Measurements from ENCODE around the gene FMR1NB.

The FMR1NB gene

GRCh38 chrX:147981038-147981752, at the start of gene FMR1NB:
Gene FMR1NB, plus strand, starts transcription at chrX:147981337. Its CDS starts 66 bp downstream, at chrX:147981403.
- no peak for DNase-seq

GRCh38 chrX:147933815-147934214, 47.3 kb upstream of the FMR1NB start:
- DNase-seq = no peak

DNA sequence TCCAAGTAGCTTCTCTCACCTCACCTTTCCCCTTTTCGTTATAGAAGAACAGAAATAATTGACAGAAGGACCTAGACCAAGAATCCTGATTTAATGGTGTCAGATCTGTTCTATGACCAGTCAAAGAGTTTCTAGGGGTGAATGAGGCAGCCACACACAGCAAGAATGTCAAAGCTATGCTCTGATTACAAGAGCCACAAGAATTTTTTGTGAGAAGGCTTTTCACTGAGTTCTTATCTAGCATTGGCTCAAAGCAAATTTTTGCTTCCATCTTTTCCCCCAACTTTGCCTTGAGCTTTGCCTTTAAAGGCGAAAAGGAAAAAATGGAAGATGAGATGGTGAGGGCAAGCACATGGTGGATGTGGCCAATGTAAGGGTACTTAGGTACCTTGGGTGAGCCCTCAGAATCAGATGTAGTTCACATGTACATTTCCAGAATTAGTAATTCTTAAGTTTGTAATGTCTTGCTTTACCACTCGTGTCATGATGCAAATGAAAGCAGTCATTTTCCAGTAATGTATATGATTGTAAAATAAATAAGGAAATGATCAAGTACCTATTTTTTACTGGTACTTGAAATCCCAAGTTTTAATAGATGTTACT, 45.9 kb upstream of the FMR1NB start:
- no peak for DNase-seq

- no peak for DNase-seq
Measured at GRCh38 chrX:147945286-147945685, 35.9 kb upstream of the FMR1NB start.

- no peak for DNase-seq
Measured at GRCh38 chrX:147948531-147948930, 32.6 kb upstream of the FMR1NB start.

GRCh38 chrX:147950352-147950751, 30.8 kb upstream of the FMR1NB start:
- DNase-seq = no peak

DNA sequence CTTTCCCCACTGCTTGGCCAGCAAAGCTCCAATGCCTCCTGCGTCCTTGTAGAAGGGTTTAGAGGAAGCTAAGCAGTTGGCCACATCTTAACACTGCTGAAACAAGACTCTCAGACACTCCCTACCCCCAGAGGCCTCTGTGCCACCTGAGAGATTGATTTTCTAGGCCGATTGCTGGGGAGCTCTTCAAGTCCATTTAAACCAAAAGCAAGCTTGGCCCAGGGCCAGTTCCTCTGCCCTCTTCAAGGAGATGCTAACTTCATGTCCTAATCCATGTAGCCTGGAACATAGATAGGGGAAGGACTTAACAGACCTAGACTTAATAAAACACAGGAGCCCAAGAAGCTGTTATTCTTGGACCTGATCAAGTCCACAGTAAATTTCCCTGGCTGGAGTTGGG, 27.2 kb upstream of the FMR1NB start:
- DNase-seq = no peak

- no peak for DNase-seq
Measured at GRCh38 chrX:147957291-147957690, 23.8 kb upstream of the FMR1NB start.

- no peak for DNase-seq
Measured at GRCh38 chrX:147958291-147958690, 22.8 kb upstream of the FMR1NB start.

DNA sequence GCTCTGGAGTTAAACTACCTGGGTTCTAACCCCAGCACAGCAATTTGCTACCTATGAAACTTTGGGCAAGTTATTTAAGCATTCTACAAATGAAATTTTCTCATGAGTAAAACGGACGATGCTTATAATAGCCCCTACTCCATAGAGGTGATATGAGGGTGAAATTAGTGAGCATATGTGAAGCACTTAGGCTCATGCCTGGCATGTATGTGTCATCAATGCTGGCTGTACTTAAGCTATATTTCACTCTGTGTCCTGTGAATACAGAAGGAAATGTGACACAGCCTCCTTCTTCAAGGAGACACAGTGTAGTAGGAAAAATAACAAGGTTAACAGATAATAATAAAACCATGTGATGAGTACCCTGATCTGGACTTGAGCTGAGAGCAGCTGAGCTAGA, 20.4 kb upstream of the FMR1NB start:
- DNase-seq = no peak

DNA sequence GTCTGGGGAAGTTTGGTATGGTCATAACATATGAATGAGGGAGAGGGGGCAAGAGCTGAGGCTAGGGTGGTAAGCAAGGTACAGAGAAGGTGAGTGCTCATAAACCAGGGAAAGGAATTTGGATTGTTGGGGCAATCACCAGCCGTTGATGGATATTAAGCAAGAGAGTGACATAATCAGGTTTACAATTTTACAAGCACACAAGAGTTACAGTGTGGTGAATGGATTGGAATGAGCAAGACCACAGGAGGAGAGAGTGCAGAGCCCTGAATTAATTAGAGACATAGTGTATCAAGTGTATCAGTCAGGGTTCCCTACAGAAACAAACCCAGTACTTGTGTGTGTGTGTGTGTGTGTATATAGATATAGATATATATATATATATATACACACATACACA, 18.7 kb upstream of the FMR1NB start:
- DNase-seq = no peak

- no peak for DNase-seq
Measured at GRCh38 chrX:147978931-147979330, 2.2 kb upstream of the FMR1NB start.

- DNase-seq = no peak
Measured at GRCh38 chrX:148020329-148020728, 39.2 kb downstream of the FMR1NB start.

DNA sequence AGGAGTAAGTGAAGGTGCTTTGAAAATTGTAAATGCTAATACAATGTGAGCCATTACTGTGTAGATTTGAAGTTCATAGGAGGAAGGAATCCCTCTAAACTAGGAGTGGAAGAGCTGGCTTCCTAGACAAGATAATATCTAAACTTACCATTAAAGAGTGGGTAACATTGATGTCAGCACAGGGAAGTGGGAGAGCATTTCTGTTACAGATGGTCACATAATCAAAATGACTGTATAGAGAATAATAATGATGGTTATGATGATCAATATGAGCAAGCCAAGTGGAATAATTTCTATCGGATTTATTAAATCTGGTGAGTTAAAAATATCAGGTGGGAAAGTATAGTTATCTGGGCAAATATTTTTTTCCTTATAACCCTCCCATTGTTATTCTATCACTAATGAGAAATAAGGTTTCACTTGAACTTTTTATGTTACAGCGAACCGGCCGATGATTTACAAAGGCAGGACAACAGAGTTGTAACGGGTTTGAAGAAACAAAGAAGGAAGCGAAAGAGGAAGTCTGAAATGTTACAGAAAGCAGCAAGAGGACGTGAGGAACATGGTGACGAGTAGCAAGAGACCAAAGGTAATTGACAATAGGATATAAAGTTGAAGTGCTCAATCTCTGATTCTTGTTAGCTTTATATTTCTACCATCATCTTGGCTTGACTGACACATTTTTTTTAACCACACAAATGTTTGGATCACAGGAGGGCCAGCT, 43.5 kb downstream of the FMR1NB start:
- DNase-seq = no peak

GRCh38 chrX:148035380-148035779, 54.2 kb downstream of the FMR1NB start:
- DNase-seq = no peak

- no peak for DNase-seq
Measured at GRCh38 chrX:148037020-148037419, 55.9 kb downstream of the FMR1NB start.

GRCh38 chrX:148043271-148043855, 62.2 kb downstream of the FMR1NB start:
- no peak for DNase-seq

DNA sequence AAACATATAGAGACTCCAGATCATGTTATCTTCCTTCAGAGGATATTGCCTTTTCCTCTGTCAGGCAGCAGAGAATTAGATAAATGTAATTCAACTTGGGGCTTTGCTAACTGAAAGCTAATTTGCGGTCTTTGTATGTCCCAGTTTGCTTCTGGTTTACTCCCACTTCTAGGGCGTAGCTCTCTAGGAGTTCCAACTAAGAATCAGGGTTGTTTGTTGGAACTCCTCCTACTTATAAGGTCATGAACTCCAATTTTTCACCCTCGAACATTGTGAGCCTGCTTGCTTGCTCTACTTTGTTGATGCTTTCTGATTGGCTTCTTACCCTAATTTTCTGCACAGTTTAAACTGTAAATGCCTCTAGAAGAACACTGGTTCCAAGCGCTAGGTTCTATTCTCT, 66.1 kb downstream of the FMR1NB start:
- DNase-seq = no peak

- no peak for DNase-seq
Measured at GRCh38 chrX:148049441-148049840, 68.3 kb downstream of the FMR1NB start.

DNA sequence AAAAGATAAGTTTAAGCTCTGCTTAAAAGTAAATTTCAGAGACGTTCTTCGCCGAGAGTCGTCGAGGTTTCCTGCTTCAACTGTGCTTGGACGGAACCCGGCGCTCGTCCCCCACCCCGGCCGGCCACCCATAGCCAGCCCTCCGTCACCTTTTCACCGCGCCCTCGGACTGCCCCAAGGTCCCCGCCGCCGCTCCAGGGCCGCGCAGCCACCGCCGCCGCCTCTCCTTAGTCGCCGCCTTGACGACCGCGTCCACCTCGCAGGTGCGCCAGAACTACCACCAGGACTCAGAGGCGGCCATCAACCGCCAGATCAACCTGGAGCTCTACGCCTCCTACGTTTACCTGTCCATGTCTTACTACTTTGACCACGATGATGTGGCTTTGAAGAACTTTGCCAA, 70.8 kb downstream of the FMR1NB start:
- no peak for DNase-seq

GRCh38 chrX:148067285-148067684, 86.1 kb downstream of the FMR1NB start:
- DNase-seq = no peak

DNA sequence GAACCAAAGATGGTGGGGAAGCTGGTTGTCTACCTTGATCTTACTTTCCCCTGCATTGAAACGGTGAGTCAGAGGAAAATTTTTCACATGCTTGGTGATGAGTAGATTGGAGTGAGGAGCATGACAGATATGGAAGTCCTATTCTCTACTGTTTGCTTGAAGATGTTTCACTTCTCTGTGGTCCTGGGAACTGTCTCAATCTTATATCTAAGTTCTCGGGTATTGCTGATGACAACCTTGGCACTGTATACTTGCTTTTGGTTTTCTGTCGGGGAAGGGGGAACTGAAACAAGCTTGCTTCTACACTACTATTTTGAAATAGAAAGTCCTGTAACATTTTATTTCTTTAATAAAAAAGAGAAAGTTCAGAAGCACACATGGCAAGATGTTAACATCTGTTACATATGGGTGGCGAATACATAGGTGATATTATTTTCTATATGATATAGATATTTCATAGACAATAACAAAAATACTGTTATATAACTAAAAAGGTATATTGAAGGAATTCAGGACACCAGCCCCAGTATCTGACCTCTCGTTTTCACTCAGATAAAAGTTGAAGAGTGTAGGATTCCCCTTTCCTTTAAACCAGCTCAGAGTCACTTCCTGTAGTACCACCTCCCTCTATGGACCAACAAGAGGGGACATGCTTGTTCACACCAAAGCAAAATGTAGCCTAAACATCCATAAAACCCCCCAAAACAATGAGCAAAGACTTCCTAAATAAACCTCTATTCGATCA, 88.8 kb downstream of the FMR1NB start:
- no peak for DNase-seq

DNA sequence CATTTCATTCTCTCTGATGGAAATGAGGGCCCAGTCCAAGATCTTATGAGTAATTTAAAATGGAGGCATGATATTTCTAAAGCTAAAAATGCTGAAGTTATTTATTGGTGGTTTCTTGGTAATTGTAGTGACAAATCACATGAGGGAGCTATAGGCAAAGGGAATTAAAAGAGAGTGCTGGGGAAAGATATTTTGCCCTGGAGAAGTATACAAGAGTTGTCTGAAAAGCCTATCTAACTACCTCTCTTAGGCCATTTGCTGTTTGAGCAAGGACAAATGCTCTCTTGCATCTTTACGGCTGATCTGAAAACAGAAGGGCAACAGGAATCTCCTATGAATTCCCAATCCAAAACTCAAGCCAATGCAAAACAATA, 89.4 kb downstream of the FMR1NB start:
- no peak for DNase-seq

Measured in stimulated activated CD4-positive, alpha-beta T cell treated with anti-CD3 and anti-CD28 coated beads, Interleukin-4, amount 100 ng/mL, for 4 hours (primary cell).